Endodermal cell (in vitro differentiated cells): ENCODE measurements around the gene MARK4. TPM values are rescaled to one million over a fixed set of nuclear protein-coding genes. Genes with fewer than 3 reads are reported as not detected.

Source experiments
- DNase-seq: peaks from one replicate; pipeline ENCODE4 v3.0.0-alpha.2; 2017
- H3K27ac ChIP-seq: 2 replicates; pipeline ENCODE4 v1.5.1; 2013; ENCODE audit warnings: mild to moderate bottlenecking, low read depth, low read length, moderate library complexity
- H3K27me3 ChIP-seq: 2 replicates; pipeline ENCODE4 v1.6.1; 2013; ENCODE audit warnings: mild to moderate bottlenecking, low read length, moderate library complexity; ENCODE audit not compliant: insufficient read depth, control insufficient read depth, poor library complexity, severe bottlenecking
- H3K36me3 ChIP-seq: 2 replicates; pipeline ENCODE4 v1.7.0; 2013; ENCODE audit warnings: mild to moderate bottlenecking, low read length, moderate library complexity; ENCODE audit not compliant: control insufficient read depth, insufficient read depth
- H3K4me1 ChIP-seq: one replicate; pipeline ENCODE4 v1.7.0; 2013; ENCODE audit warnings: low read length; ENCODE audit not compliant: control insufficient read depth, insufficient read depth
- H3K4me3 ChIP-seq: 2 replicates; pipeline ENCODE4 v1.5.1; 2013; ENCODE audit warnings: mild to moderate bottlenecking, low read length, moderate library complexity
- H3K9ac ChIP-seq: 2 replicates; pipeline ENCODE4 v1.6.1; 2013; ENCODE audit warnings: mild to moderate bottlenecking, low read length, moderate library complexity; ENCODE audit not compliant: poor library complexity, severe bottlenecking; ENCODE audit errors: extremely low read depth
- H3K9me3 ChIP-seq: 2 replicates; pipeline ENCODE4 v1.6.1; 2013; ENCODE audit warnings: mild to moderate bottlenecking, low read length, moderate library complexity; ENCODE audit not compliant: control insufficient read depth
- H3K27ac Mint-ChIP-seq: 2 replicates; pipeline ENCODE4 v1.8.0; 2020; ENCODE audit warnings: mixed read lengths
- H3K27me3 Mint-ChIP-seq: 2 replicates; pipeline ENCODE4 v1.8.0; 2021; ENCODE audit warnings: mild to moderate bottlenecking, mixed read lengths; ENCODE audit not compliant: insufficient read depth
- H3K36me3 Mint-ChIP-seq: 2 replicates; pipeline ENCODE4 v1.8.0; 2020; ENCODE audit warnings: low read depth, mixed read lengths
- H3K4me1 Mint-ChIP-seq: 2 replicates; pipeline ENCODE4 v1.8.0; 2020; ENCODE audit warnings: mixed read lengths
- H3K4me3 Mint-ChIP-seq: 2 replicates; pipeline ENCODE4 v1.8.0; 2020; ENCODE audit warnings: mild to moderate bottlenecking, moderate library complexity, mixed read lengths
- H3K9me3 Mint-ChIP-seq: 2 replicates; pipeline ENCODE4 v1.8.0; 2020; ENCODE audit warnings: mild to moderate bottlenecking, mixed read lengths
- WGBS, 2 experiments: methylation state at CpG; one replicate each; pipeline versions ENCODE4 v1.1.5 to v1.1.7; 2013; ENCODE audit warnings: missing lambda C conversion rate in 2 of 2, mixed read lengths in 1 of 2; ENCODE audit not compliant: insufficient coverage in 1 of 2, insufficient read length in 1 of 2; 5-methylcytosine and 5-hydroxymethylcytosine counted together
- total RNA-seq, 2 donors: library from RNA; stranded (reverse); fragmentation: NEBNext Ultra II Directional in 1 of 2; extraction: Animal tissue kit (Norgen Biotek cat#: 25700) in 1 of 2; gene quantifications; 2 replicates in 1 of 2; 3 replicates in 1 of 2; pipeline ENCODE4 v1.2.1, GENCODE V29; 2021
- TF ChIP-seq, protein P1 (sequence below): fragments of 200-600 bp; sonication (generic); conservative IDR thresholded peaks from 2 replicates; pipeline ENCODE4 v1.5.0; 2021; ENCODE audit warnings: antibody characterized with exemption, mild to moderate bottlenecking

The MARK4 gene
- total RNA-seq, 2 donors from 2014 or later = 74.6 to 90.6 TPM

DNA sequence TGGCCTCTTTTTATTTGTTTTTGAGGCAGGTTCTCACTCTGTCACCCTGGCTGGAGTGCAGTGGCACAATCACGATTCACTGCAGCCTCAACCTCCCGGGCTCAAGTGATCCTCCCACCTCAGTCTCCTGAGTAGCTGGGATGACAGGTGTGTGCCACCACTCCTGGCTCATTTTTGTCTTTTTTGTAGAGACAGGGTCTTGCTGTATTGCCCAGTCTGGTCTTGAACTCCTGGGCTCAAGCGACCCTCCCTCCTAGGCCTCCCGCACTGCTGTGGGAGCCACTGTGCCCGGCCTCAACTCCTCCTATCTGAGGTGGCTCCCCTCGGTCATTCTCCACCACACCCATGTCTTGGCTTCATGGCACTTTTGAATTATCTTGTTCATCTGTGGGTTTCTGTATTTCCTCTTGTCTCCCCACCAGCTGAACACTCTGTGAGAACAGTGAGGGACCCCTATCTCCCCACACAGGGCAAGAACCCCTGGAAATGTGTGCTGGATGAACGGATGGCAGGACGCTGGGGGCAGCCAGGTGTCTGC is 63.7 kb downstream of the MARK4 start:
- no peaks in the 10 kb centered on the region for H3K4me1 ChIP-seq
- no peak overlapping the region for H3K27ac ChIP-seq
- Mint-ChIP-seq H3K36me3 (no peaks in the 10 kb centered on the region), H3K9me3 (no peaks in the 10 kb centered on the region), H3K27ac (no peak overlapping the region), H3K27me3 (peaks cover 51% of the 10 kb centered on the region), H3K4me1 (no peaks in the 10 kb centered on the region), H3K4me3 (no peak overlapping the region)
- no peaks in the 10 kb centered on the region for H3K9me3 ChIP-seq
- no peak overlapping the region for H3K4me3 ChIP-seq
- H3K9ac ChIP-seq = no peak overlapping the region
- DNase-seq = no peak
- peaks cover 42% of the 10 kb centered on the region for H3K27me3 ChIP-seq
- TF ChIP-seq, protein P1, sequence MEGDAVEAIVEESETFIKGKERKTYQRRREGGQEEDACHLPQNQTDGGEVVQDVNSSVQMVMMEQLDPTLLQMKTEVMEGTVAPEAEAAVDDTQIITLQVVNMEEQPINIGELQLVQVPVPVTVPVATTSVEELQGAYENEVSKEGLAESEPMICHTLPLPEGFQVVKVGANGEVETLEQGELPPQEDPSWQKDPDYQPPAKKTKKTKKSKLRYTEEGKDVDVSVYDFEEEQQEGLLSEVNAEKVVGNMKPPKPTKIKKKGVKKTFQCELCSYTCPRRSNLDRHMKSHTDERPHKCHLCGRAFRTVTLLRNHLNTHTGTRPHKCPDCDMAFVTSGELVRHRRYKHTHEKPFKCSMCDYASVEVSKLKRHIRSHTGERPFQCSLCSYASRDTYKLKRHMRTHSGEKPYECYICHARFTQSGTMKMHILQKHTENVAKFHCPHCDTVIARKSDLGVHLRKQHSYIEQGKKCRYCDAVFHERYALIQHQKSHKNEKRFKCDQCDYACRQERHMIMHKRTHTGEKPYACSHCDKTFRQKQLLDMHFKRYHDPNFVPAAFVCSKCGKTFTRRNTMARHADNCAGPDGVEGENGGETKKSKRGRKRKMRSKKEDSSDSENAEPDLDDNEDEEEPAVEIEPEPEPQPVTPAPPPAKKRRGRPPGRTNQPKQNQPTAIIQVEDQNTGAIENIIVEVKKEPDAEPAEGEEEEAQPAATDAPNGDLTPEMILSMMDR = no peak
- no peaks in the 10 kb centered on the region for H3K36me3 ChIP-seq
- 80 to 82% methylated on average over 7 to 8 of the region's 8 CpGs for WGBS, 2 experiments

DNA sequence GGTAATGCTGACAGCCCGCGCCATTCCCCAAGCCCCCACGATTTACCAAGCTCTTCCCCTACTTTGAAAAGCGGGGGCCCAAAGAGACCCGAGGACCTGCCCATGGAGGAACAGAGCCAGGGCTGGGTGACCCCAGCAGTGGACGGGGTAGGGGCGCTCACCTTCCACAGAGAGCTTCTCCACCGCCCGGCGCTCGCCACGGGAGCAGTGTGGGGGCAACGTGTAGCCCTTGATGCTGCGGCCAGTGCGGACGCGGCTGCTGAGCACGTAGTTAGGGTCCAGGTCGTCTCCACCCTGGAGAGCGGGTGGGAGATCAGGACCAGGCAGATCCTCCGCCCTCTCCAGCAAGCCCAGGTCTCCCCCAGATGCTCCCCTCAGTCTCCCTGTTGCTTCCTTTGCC is 64.2 kb downstream of the MARK4 start:
- Mint-ChIP-seq H3K27ac (no peak overlapping the region), H3K9me3 (no peaks in the 10 kb centered on the region), H3K36me3 (no peaks in the 10 kb centered on the region), H3K4me1 (no peaks in the 10 kb centered on the region), H3K4me3 (no peak overlapping the region), H3K27me3 (peaks cover 51% of the 10 kb centered on the region)
- DNase-seq = no peak
- 84% methylated on average over 14 to 21 of the region's 21 CpGs for WGBS, 2 experiments
- Histone ChIP-seq H3K27me3 (peaks cover 42% of the 10 kb centered on the region), H3K9ac (no peak overlapping the region), H3K36me3 (no peaks in the 10 kb centered on the region), H3K27ac (no peak overlapping the region), H3K9me3 (no peaks in the 10 kb centered on the region), H3K4me1 (no peaks in the 10 kb centered on the region), H3K4me3 (no peak overlapping the region)
- TF ChIP-seq, protein P1 = no peak

DNA sequence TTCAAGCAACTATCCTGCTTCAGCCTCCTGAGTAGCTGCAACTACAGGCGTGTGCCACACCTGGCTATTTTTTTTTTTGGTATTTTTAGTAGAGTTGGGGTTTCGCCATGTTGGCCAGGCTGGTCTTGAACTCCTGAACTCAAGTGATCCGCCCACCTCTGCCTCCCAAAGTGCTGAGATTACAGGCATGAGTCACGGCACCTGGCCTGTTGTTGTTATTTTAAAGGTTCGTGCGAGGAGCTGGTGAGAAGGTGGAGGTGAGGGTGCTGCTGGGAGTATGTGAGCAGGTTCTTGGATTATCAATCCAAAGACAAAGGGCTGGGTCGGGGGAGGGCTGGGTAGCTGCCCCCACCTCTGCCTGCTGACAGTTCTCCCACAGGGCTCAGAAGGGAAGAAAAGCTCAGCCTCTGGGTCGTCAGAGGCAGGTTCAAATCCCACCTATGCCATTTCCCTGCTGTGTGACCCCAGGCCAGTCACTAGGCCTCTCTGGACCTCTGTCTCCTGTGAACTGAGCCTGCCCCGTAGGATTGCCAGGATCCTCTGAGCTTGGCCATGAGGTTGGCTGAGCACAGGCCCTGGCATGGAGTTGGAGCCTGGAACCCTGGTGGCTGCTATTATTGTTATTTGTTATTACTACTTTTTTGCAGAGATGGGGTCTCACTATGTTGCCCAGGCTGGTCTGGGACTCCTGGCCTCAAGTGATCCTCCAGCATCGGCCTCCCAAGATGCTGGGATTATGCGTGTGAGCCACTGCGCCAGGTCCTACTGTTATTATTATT is 70.1 kb downstream of the MARK4 start:
- Histone ChIP-seq H3K9ac (no peak overlapping the region), H3K4me1 (peaks cover 9% of the 10 kb centered on the region), H3K4me3 (no peak overlapping the region), H3K27ac (no peak overlapping the region), H3K36me3 (no peaks in the 10 kb centered on the region), H3K9me3 (no peaks in the 10 kb centered on the region), H3K27me3 (peaks cover 13% of the 10 kb centered on the region)
- 93 to 97% methylated on average over 4 to 12 of the region's 12 CpGs for WGBS, 2 experiments
- Mint-ChIP-seq H3K36me3 (no peaks in the 10 kb centered on the region), H3K27me3 (peaks cover 32% of the 10 kb centered on the region), H3K9me3 (no peaks in the 10 kb centered on the region), H3K4me3 (no peak overlapping the region), H3K27ac (no peak overlapping the region), H3K4me1 (peaks cover 11% of the 10 kb centered on the region)
- TF ChIP-seq, protein P1 = no peak
- DNase-seq = no peak
